Naive B cell (primary cell): Measurements from ENCODE around the gene MARF1. TPM values are rescaled to one million over a fixed set of nuclear protein-coding genes. Genes with fewer than 3 reads are reported as not detected.
"Not testable (repeated sequence)": the region's sequence is repeated elsewhere in the genome, so short reads cannot be mapped to it uniquely, and the experiment has no call there.

Experiments used
- ATAC-seq, 2 donors: fragments of 150-1000 bp; cut with Tn5 transposase; 2 replicates each; pipeline ENCODE4 v1.10.0; 2021; ENCODE audit warnings: low read depth in 2 of 2, mild to moderate bottlenecking in 2 of 2, moderate library complexity in 2 of 2
- DNase-seq: peaks from one replicate; pipeline ENCODE4 v3.0.0; 2022
- H3K27ac Mint-ChIP-seq, 6 donors: one replicate each; pipeline ENCODE4 v1.8.0; 2020 to 2022; ENCODE audit warnings: mild to moderate bottlenecking in 6 of 6, mixed read lengths in 6 of 6, moderate library complexity in 5 of 6, inconsistent platforms in 2 of 6
- H3K27me3 Mint-ChIP-seq, 3 donors: one replicate each; pipeline ENCODE4 v1.8.0; 2021 to 2022; ENCODE audit warnings: mixed read lengths in 3 of 3, mild to moderate bottlenecking in 1 of 3
- H3K36me3 Mint-ChIP-seq, 2 donors: one replicate each; pipeline ENCODE4 v1.8.0; 2020 to 2022; ENCODE audit warnings: mixed read lengths in 2 of 2, inconsistent platforms in 1 of 2, mild to moderate bottlenecking in 1 of 2
- H3K4me1 Mint-ChIP-seq, 3 donors: one replicate each; pipeline ENCODE4 v1.8.0; 2020 to 2022; ENCODE audit warnings: mixed read lengths in 3 of 3, inconsistent platforms in 1 of 3, mild to moderate bottlenecking in 1 of 3, moderate library complexity in 1 of 3
- H3K4me3 Mint-ChIP-seq, 8 donors: one replicate each; pipeline ENCODE4 v1.8.0; 2020 to 2022; ENCODE audit warnings: mild to moderate bottlenecking in 8 of 8, mixed read lengths in 8 of 8, moderate library complexity in 8 of 8, inconsistent platforms in 2 of 8
- H3K9me3 Mint-ChIP-seq, 7 donors: one replicate each; pipeline ENCODE4 v1.8.0; 2020 to 2022; ENCODE audit warnings: mixed read lengths in 7 of 7, mild to moderate bottlenecking in 5 of 7, inconsistent platforms in 2 of 7, moderate library complexity in 1 of 7
- polyA plus RNA-seq, 6 donors: library from polyadenylated mRNA; unstranded; fragments of 300-500 nt; fragmentation: Illumina TruSeq; gene quantifications; one replicate each; pipeline ENCODE4 v1.2.3, GENCODE V29; 2021; ENCODE audit warnings: low read depth in 6 of 6

MARF1 gene
- polyA plus RNA-seq, 6 donors from 2014 or later = 28.6 to 54.3 (median 34.5) TPM

DNA sequence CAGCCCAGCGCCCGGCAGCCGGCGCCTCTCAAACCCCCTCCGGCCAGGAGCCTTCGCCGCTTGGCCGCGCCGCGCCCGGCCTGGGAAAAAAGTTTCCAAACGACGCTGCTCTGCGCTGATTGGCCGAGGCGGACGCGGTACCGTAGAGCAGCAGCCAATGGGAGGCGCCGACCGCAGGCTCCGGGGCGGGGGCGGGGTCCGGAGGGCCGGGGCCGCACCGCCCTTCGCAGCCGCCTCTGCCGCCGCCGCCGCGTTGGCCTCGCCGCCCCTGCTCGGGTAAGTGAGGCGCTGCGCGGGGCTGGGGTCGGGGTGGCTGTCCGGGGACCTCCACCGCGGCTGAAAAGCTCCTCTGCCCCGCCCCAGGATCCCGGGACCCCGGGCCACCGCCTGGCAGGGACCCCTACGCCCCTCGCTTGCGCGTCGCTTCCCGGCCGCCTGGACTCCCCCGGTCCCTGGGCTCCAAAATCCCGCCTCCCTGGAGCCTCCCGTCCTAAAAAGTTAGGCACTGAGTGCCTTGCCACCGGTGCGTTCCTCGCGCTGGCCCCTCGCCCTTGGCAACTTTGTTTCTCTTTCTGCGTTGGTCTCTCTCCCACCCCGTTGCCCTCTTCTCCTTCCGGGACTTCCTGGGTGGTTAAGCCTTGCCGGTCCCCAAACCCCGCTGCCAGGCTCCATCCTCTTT lies 7.2 kb upstream of the MARF1 start, which contains the start of gene NDE1:
NDE1 (plus strand) TSS at position 227 of the 679 bp plus-strand sequence. CDS start 14,534 bp downstream, outside the sequence.
- Mint-ChIP-seq H3K4me3 (peak within 1 kb of the TSS; percentile 94 to 100 (median 98)), H3K36me3 (no peaks in the 10 kb centered on the region), H3K4me1 (peaks cover 10 to 39% (median 19%) of the 10 kb centered on the region in 3 donors), H3K27me3 (no peaks in the 10 kb centered on the region), H3K9me3 (no peaks in the 10 kb centered on the region), H3K27ac (peak within 1 kb of the TSS; percentile 90 to 99 (median 98))
- peak; percentile 96 for ATAC-seq
- DNase-seq = peak; percentile 78

DNA sequence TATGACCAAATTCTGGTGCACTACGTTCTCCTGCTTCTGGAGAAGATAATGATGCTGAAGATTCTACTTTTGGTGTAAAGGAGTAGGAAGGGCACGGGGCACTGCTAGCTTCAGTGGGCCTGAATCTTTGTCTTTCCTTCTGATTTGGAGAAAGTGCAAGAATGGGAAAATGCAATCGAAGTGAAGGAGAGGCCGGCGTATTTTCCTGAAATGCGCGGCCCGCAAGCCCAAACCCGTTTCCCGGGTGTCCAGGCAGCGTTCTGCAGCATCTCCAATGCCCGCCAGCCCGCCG lies 6.7 kb upstream of the MARF1 start:
- Mint-ChIP-seq H3K36me3 (no peaks in the 10 kb centered on the region), H3K27me3 (no peaks in the 10 kb centered on the region), H3K4me3 (peak overlapping the region; percentile 87 to 100 (median 94)), H3K4me1 (peaks cover 10 to 39% (median 19%) of the 10 kb centered on the region in 3 donors), H3K9me3 (no peaks in the 10 kb centered on the region), H3K27ac (peak overlapping the region; percentile 63 to 97 (median 90))
- ATAC-seq (no peak), DNase-seq (no peak)

- peaks cover 10 to 39% (median 19%) of the 10 kb centered on the region in 3 donors for H3K4me1 Mint-ChIP-seq
- H3K9me3 Mint-ChIP-seq, ATAC-seq, DNase-seq, H3K36me3 Mint-ChIP-seq, H3K27me3 Mint-ChIP-seq: not testable (repeated sequence)
- peak overlapping the region; percentile 63 to 97 (median 90) for H3K27ac Mint-ChIP-seq
- peak overlapping the region; percentile 87 to 100 (median 94) for H3K4me3 Mint-ChIP-seq
These were observed 6.4 kb upstream of the MARF1 start for GRCh38 chr16:15649311-15649710.

GRCh38 chr16:15648135-15648730 lies 5.3 kb upstream of the MARF1 start:
- ATAC-seq (no peak), DNase-seq (no peak)
- Mint-ChIP-seq H3K27me3 (no peaks in the 10 kb centered on the region), H3K9me3 (no peaks in the 10 kb centered on the region), H3K27ac (peak overlapping the region in 3 of 6 donors; percentile 47 to 82 (median 74)), H3K36me3 (no peaks in the 10 kb centered on the region), H3K4me1 (peaks cover 10 to 36% (median 18%) of the 10 kb centered on the region in 3 donors), H3K4me3 (peak overlapping the region in 2 of 8 donors; percentile 72 to 85)

DNA sequence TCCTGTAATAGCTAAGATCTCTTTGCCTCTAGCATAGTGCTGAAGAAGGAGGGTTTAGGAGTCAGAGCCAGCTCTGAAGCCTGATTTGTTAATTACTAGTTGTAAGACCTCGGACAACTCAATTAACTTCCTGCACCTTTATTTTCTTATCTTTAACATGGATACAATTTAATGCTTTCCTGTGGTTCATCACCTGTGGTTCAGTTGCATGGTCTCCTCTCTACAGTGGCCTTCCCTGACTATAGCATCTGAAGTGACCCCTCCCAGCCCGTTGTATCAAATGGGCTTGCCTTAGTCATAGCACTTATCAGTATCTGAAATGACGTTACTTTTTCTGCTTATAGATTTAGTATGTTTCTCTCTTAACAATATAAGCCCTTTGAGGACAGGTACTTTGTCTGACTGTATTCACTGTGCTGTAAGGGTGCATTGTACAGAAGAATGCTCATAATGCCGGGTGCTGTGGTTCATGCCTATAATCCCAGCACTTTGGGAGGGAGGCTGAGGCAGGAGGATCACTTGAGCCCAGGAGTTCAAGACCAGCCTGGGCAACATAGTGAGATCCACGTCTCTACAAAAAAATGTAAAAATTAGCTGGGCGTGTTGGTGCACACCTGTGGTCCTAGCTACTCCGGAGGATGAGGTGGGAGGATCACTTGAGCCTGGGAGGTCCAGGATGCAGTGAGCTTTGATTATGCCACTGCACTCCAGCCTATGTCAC lies 4.5 kb upstream of the MARF1 start:
- Mint-ChIP-seq H3K9me3 (no peaks in the 10 kb centered on the region), H3K4me3 (peak overlapping the region in 2 of 8 donors; percentile 59 to 85), H3K4me1 (peaks cover 10 to 28% (median 13%) of the 10 kb centered on the region in 3 donors), H3K36me3 (no peaks in the 10 kb centered on the region), H3K27me3 (no peaks in the 10 kb centered on the region), H3K27ac (peak overlapping the region in 3 of 6 donors; percentile 38 to 48 (median 47))
- DNase-seq (no peak), ATAC-seq (no peak)

DNA sequence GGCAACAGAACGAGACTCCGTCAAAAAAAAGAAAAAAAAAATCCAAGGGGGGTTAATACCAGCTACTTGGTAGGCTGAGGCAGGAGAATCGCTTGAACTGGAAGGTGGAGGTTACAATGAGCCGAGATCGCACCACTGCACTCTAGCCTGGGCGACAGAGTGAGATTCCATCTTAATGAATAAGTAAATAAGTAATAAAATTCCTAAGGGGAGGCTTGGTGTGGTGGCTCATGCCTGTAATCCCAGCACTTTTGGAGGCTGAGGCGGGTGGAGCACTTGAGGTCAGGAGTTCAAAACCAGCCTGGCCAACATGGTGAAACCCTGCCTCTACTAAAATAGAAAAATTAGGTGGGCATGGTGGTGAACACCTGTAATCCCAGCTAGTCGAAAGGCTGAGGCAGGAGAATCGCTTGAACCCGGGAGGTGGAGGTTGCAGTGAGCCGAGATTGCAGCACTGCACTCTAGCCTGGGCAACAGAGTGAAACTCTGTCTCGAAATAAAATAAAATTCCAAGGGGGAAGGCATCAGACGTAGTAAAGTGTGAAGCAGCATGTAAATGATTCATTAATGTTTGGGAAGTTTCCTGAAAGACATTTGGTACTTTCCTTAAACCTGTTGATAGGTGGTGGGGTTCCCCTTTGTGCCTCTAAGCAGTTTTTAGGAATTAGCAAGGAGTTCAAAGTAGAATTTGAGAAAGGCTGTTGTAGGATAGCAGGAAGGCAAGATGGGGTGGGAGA lies 3.8 kb upstream of the MARF1 start:
- not testable (repeated sequence) for H3K27me3 Mint-ChIP-seq, H3K36me3 Mint-ChIP-seq, DNase-seq, H3K9me3 Mint-ChIP-seq, ATAC-seq
- Mint-ChIP-seq H3K27ac (peak overlapping the region in 3 of 6 donors; percentile 26 to 47 (median 38)), H3K4me1 (peaks cover 16 to 28% (median 18%) of the 10 kb centered on the region in 3 donors), H3K4me3 (peak overlapping the region in 2 of 8 donors; percentile 16 to 85)

DNA sequence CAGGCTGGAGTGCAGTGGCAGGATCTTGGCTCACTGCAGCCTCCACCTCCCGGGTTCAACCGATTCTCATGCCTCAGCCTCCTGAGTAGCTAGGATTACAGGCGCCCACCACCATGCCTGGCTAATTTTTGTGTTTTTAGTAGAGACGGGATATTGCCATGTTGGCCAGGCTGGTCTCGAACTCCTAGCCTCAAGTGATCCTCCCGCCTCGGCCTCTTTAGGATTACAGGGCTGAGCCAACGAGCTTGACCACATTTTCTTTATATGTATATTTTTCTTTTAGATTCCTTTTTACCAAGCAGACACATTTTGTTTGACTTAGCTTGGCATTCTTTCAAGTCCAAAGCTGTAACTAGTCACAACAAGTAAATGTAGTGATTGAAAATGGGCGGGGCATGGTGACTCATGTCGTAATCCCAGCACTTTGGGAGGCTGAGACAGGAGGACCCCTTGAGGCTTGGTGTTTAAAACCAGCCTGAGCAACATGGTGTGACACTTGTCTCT lies 2.1 kb upstream of the MARF1 start:
- Mint-ChIP-seq H3K27ac (peak overlapping the region in 2 of 6 donors; percentile 47 to 100), H3K4me1 (peaks cover 16 to 31% (median 21%) of the 10 kb centered on the region in 3 donors), H3K4me3 (peak overlapping the region in 2 of 8 donors; percentile 30 to 90)
- DNase-seq, H3K36me3 Mint-ChIP-seq, H3K27me3 Mint-ChIP-seq, H3K9me3 Mint-ChIP-seq, ATAC-seq: not testable (repeated sequence)

GRCh38 chr16:15644267-15644961 lies 1.5 kb upstream of the MARF1 start:
- Mint-ChIP-seq H3K27ac (peak overlapping the region in 5 of 6 donors; percentile 87 to 100 (median 99)), H3K9me3 (no peaks in the 10 kb centered on the region), H3K36me3 (no peaks in the 10 kb centered on the region), H3K4me3 (peak overlapping the region in 7 of 8 donors; percentile 88 to 97 (median 92)), H3K4me1 (peaks cover 20 to 33% (median 24%) of the 10 kb centered on the region in 3 donors), H3K27me3 (no peaks in the 10 kb centered on the region)
- no peak for DNase-seq
- no peak for ATAC-seq

DNA sequence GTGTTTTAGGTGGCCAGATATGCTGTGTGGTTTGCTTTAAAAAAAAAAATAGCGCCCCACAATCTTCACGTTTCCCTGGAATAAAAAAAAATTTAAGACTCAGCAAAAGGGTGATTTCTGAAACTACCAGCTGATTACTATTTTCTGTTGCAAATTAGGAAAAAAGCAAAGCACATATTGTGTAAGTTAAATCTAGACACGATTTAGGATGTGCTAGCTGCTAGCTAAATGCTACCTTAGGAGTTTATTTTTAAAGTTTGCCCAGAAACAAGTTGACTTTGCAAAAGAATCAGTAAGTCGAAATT lies 944 bp upstream of the MARF1 start:
- Mint-ChIP-seq H3K36me3 (peaks cover 0 to 3% of the 10 kb centered on the region in 2 donors), H3K4me1 (peaks cover 24 to 36% (median 29%) of the 10 kb centered on the region in 3 donors), H3K27me3 (no peaks in the 10 kb centered on the region), H3K9me3 (no peaks in the 10 kb centered on the region), H3K27ac (peak overlapping the region; percentile 99 to 100 (median 99)), H3K4me3 (peak overlapping the region; percentile 88 to 97 (median 94))
- ATAC-seq = no peak
- DNase-seq = no peak

- H3K4me3 Mint-ChIP-seq = peak overlapping the region; percentile 88 to 97 (median 94)
- DNase-seq = peak; percentile 92
- peaks cover 31 to 48% (median 39%) of the 10 kb centered on the region in 3 donors for H3K4me1 Mint-ChIP-seq
- peak overlapping the region; percentile 99 to 100 (median 99) for H3K27ac Mint-ChIP-seq
- H3K36me3 Mint-ChIP-seq = peaks cover 0 to 7% of the 10 kb centered on the region in 2 donors
- no peaks in the 10 kb centered on the region for H3K9me3 Mint-ChIP-seq
- H3K27me3 Mint-ChIP-seq = no peaks in the 10 kb centered on the region
- peak; percentile 70 to 72 for ATAC-seq
These were observed 352 bp downstream of the MARF1 start for GRCh38 chr16:15642557-15643047.

DNA sequence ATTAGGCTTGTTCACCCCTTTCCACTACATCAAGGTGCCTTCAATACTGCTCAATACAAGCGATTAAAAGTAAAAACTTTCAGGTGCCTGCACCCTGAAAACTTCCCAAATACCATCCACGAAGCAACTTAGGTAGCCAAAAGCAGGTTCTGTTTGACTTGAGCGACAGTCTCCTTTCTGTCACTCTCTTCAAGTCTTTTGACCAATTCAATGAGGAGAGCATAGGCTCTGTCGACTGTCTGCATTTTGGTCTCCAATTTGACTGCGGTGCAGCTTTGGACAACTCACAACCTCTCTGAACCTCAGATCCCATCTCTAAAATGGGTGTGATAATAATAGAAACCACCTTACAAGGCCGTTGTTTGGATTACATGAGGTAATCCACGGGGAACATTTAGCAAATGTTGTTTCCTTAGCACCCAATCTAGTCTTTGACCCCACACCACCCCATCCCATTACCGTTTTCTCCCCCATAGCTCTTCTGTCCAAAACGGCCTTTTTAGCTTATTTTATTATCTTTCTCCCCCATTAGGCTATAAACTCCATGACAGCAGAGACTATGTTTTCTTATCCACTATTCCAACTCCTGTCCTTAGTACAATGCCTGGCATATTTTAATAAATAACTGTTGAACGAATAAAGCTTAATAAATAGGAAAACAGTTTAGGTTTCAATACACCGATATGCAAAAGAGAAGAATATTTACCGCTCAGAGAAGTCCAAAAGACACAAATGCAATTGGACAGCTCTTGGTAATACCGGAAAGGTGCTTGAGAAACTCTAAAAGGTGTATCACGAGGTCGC lies 999 bp downstream of the MARF1 start:
- no peak for DNase-seq
- Mint-ChIP-seq H3K27ac (peak overlapping the region; percentile 99 to 100 (median 99)), H3K27me3 (no peaks in the 10 kb centered on the region), H3K4me3 (peak overlapping the region; percentile 88 to 97 (median 94)), H3K4me1 (peaks cover 33 to 54% (median 46%) of the 10 kb centered on the region in 3 donors), H3K36me3 (peaks cover 4 to 8% of the 10 kb centered on the region in 2 donors), H3K9me3 (no peaks in the 10 kb centered on the region)
- ATAC-seq = no peak

- DNase-seq (no peak), ATAC-seq (no peak)
- H3K27ac Mint-ChIP-seq = peak overlapping the region; percentile 79 to 100 (median 99)
- no peaks in the 10 kb centered on the region for H3K27me3 Mint-ChIP-seq
- no peaks in the 10 kb centered on the region for H3K9me3 Mint-ChIP-seq
- H3K4me1 Mint-ChIP-seq = peaks cover 42 to 64% (median 56%) of the 10 kb centered on the region in 3 donors
- peaks cover 10 to 17% of the 10 kb centered on the region in 2 donors for H3K36me3 Mint-ChIP-seq
- H3K4me3 Mint-ChIP-seq = peak overlapping the region; percentile 84 to 97 (median 91)
These were observed 2.0 kb downstream of the MARF1 start for GRCh38 chr16:15640966-15641365.
